Neural cell (in vitro differentiated cells): ENCODE measurements around the gene TM9SF3.

Experiments
- EP300 ChIP-seq: fragments of 450-650 bp; conservative IDR thresholded peaks from 2 replicates; pipeline ENCODE4 v1.6.1; 2014; ENCODE audit warnings: antibody characterized with exemption, mild to moderate bottlenecking, moderate library complexity; ENCODE audit not compliant: poor library complexity, severe bottlenecking
- EZH2 ChIP-seq: fragments of 200-600, 300-800 bp; shearing (Covaris generic), sonication (generic); IDR thresholded peaks from 2 replicates; pipeline ENCODE4 v1.6.1; 2014; ENCODE audit warnings: antibody characterized with exemption, low read length, borderline replicate concordance, mild to moderate bottlenecking; ENCODE audit not compliant: insufficient read depth, poor library complexity, severe bottlenecking
- POLR2AphosphoS5 ChIP-seq: IDR thresholded peaks from 2 replicates; pipeline ENCODE4 v1.6.1; 2012
- RAD21 ChIP-seq: fragments of 450-650 bp; conservative IDR thresholded peaks from 2 replicates; pipeline ENCODE4 v1.6.1; 2014; ENCODE audit warnings: antibody characterized with exemption, mild to moderate bottlenecking, moderate library complexity
- REST ChIP-seq: IDR thresholded peaks from 2 replicates; pipeline ENCODE4 v1.6.1; 2012; ENCODE audit warnings: borderline replicate concordance
- SMC3 ChIP-seq: fragments of 450-650 bp; conservative IDR thresholded peaks from 2 replicates; pipeline ENCODE4 v1.6.1; 2014; ENCODE audit warnings: antibody characterized with exemption, mild to moderate bottlenecking, moderate library complexity; ENCODE audit not compliant: poor library complexity
- TAF1 ChIP-seq: IDR thresholded peaks from 2 replicates; pipeline ENCODE4 v1.6.1; 2012; ENCODE audit warnings: low read depth
- TF ChIP-seq, protein P1 (sequence below): fragments of 450-650 bp; IDR thresholded peaks from 2 replicates; pipeline ENCODE4 v1.5.1; 2014; ENCODE audit warnings: antibody characterized with exemption, mild to moderate bottlenecking, moderate library complexity; ENCODE audit not compliant: poor library complexity, severe bottlenecking

DNA sequence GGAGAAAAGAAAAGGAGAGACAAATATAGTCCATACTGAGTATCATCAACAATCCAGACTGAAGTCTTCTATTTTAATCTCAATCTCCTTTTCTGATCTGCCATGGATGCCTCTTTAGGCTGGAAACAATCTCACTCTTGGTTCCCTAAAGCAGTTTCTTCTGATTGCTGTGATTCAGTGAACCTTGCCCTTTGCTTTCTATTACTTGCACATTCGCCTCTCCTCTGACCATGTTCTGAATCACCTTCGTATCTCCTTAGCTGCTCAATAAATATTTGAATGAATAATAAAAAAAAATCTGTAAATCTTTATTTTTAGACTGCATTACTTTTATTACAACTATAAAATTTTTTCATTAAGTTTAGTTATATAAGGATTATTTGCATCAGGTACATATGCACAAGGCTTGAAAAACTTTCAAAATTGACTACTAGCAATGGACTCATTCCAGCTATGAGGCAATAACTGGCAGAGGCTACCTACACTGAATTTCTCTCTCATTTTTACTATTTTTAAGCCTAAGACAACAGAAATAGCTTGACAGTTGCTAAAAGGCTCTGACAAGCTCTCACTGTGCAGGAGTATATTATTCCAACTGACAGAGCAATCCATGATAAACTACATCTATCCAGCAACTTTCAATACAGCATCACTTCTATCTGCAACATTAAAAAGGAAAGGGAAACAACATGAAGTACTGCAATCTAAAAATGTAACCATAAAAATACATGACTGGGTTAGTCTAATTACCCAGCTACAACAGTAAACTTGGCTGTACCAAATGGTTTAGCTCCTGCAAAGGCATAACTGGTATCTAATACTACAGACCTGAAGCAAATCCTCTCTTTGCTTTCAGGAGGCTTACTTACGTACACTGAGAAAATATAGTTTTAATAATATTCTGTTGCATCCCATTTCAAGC lies 25.6 kb downstream of the TM9SF3 start:
- TF ChIP-seq TAF1 (no peak), POLR2AphosphoS5 (no peak), EZH2 (no peak), REST (no peak), EP300 (no peak), SMC3 (no peak), RAD21 (no peak)
- TF ChIP-seq, protein P1, sequence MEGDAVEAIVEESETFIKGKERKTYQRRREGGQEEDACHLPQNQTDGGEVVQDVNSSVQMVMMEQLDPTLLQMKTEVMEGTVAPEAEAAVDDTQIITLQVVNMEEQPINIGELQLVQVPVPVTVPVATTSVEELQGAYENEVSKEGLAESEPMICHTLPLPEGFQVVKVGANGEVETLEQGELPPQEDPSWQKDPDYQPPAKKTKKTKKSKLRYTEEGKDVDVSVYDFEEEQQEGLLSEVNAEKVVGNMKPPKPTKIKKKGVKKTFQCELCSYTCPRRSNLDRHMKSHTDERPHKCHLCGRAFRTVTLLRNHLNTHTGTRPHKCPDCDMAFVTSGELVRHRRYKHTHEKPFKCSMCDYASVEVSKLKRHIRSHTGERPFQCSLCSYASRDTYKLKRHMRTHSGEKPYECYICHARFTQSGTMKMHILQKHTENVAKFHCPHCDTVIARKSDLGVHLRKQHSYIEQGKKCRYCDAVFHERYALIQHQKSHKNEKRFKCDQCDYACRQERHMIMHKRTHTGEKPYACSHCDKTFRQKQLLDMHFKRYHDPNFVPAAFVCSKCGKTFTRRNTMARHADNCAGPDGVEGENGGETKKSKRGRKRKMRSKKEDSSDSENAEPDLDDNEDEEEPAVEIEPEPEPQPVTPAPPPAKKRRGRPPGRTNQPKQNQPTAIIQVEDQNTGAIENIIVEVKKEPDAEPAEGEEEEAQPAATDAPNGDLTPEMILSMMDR: no peak
